HG02973 (cell line): Measurements from ENCODE around the gene UTP11.
"Not testable (repeated sequence)": the region's sequence is repeated elsewhere in the genome, so short reads cannot be mapped to it uniquely, and the experiment has no call there.

Source experiments
- ATAC-seq: cut with Tn5 transposase; IDR thresholded peaks from one replicate; pipeline ENCODE4 v1.9.1; 2021; ENCODE audit warnings: moderate library complexity; ENCODE audit not compliant: unreplicated experiment

Gene UTP11

DNA sequence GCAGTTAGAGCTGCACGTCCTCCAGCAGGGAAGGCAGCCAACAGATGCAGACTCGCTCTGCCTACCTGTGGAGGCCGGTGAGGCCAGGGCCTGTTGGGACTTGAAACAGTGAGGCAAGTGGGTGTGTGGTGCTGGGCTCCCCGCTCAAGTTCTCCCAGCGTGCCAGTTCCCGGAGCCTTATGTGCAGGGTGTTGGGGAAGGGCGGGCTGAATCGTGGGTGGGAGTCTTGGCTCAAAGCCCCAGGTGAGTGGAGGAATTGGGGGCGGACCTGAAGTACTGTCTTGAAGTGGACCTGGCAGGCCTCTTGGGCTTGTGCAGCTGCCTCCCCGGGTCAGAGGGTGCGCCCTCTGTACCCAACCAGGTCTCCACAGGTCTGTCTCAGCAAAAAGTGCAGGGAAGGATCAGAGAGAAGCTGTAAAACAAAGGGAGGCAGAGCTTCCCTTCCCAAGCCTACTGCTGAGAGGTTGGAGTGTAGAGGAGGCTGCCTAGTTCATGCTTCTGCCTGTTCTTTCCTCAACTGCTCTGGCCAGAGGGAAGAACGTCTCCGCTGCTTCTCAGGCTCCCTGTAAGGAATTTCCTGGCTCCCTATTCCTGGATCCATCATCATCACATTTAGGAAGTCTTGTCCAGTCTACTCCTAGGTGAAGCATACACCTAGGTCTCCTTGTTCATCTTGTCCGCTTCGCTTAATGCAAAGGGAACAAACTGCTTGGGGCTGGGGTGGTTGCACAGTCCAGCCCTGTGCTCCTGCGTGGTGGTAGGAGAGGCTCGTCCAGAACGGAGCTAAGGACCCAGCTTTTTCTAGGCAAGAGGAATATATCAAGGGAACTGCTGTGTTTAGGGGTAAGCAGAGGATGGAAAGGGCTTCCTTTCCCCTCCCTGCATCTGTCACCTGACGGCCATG is 14.9 kb downstream of the UTP11 start:
- ATAC-seq: no peak

GRCh38 chr1:38028105-38028591 is 15.6 kb downstream of the UTP11 start:
- ATAC-seq: peak; percentile 76

GRCh38 chr1:38028671-38029070 is 16.1 kb downstream of the UTP11 start:
- no peak for ATAC-seq

DNA sequence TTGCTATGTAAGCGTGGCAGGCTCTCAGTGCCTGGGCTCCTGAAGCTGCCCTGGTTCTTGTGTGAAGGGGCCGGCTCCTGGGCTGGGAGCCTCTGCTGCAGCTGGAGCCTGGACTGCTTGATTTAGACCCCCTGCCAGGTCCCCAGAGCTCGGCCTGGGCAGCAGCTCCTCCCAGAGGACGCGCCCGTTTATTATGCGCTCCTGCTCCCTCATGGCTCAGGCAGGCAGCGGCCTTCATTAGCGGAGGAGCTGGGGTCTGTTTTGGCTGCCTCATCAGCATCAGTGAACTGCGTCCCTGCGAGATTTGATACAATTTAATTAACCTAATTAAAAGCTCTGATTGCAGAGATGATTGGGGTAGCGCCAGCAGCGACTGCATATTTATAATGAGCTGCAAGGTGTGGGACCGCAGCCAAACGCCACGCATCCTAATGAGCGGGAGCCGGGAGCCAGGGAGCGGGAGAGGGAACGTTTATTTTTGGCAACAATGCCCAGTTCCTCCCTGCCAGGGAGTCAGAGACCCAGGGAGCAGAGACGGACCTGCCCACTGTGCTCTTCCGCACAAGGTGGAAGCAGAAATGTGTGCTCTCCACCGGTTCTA is 16.6 kb downstream of the UTP11 start:
- ATAC-seq: no peak

DNA sequence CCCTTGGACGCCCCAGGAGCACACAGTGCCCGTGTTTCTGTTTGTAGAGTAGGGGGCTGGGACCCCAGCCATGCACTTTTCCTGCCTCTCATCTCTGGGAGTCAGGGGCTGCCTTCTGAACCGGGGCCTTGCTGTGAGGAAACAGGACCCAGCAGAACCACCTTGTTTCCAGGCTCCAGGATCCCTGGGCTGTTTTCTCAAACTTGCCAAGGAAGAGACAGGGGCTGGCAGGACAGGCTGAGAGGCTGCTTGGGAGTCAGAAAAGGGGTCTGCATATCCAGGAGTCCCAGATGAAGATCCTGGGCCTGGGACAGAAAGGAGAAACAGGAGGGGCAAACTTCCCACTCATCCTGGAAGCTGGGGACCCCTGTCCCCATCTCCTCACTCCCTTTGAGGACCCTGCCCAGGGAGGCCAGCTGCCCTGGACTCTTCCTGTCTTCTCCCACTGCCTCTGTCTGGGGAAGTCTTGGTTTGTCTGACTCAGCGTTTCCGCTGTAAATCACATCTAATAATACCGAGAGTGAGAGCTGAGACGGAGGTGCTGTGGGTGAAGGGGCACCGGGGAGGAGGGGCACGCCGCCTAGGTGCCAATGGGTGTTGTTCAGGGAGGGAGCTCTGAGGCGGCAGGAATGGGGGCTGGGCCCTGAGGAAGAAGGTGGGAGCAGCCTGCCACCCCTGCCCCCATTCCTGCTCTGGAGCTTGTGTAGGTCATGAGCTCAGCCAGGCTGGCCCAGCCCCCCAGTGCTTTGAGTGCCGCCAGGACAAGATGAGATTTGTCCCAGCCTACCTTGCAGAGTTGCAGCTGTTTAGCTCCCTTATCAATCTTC is 17.4 kb downstream of the UTP11 start:
- ATAC-seq: peak; percentile 44

- no peak for ATAC-seq
Measured at GRCh38 chr1:38030596-38031512, 18.3 kb downstream of the UTP11 start.

DNA sequence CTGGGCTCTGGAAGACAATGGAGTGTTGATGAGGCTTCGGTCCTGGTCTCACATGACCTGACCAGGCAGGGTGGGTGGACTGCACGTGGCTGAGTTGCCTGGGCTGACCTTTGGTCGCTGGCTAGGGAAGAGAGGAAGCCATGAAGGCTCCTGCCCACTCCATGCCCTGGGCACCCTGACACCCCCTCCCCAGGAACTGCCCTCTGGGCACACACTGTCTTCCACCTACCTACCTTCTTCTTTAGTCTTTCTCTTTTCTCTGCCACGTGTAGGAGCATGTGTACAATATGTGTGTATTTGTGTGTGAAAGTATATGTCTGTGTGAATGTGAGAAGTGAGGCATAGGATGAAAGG is 19.0 kb downstream of the UTP11 start:
- ATAC-seq: no peak

DNA sequence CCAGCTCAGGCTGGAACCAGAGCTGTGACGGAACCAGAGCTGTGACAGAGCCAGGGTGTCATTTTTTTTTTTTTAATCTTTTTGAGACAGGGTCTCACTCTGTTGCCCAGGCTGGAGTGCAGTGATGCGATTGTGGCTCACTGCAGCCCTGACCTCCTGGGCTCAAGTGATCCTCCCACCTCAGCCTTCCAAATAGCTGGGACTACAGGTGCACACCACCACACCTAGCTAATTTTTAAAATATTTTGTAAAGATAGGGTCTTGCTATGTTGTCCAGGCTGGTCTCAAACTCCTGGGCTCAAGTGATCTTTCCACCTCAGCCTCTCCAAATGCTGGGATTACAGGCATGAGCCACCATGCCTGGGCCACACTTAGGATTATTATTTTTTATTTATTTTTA is 20.5 kb downstream of the UTP11 start:
- not testable (repeated sequence) for ATAC-seq

DNA sequence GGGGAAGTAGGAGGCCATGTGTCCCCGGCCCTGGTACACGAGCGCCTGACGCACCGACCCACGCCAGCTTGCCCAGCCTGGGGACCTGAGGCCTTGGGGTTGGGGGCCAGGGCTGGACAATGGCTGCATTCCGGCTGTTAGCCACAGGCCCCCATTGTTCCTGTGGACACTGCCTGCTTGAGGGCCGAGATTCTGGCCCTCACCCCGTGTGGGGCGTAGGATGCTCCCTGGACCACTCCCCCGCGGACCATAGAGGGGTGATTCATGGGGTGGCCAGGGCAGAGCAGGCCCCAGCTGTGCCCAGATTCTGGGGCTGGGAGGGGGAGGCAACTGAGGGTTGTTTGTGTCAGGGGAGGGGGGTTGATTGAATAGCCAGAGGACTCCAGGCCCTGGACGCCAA is 22.3 kb downstream of the UTP11 start:
- no peak for ATAC-seq

- no peak for ATAC-seq
Measured at GRCh38 chr1:38037221-38037939, 24.8 kb downstream of the UTP11 start.

DNA sequence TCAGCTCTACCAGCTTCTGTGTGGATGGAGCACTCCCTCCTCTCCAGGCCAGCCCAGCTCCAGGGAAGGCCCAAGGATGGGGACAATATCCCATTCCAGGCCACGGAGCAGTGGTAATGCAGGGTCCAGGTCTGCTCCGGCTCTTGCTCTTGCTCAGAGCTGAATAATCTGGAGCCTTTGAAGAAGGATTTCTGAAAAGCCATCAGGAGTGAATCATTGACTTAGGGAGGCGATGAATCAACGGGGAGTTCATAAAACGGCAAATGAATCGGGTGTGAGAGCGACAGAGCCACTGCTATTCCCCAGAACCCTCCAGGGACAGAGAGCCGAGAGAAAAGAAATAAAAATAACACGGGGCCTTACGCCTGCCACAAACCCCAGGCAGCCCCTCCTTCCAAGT is 26.3 kb downstream of the UTP11 start:
- no peak for ATAC-seq

DNA sequence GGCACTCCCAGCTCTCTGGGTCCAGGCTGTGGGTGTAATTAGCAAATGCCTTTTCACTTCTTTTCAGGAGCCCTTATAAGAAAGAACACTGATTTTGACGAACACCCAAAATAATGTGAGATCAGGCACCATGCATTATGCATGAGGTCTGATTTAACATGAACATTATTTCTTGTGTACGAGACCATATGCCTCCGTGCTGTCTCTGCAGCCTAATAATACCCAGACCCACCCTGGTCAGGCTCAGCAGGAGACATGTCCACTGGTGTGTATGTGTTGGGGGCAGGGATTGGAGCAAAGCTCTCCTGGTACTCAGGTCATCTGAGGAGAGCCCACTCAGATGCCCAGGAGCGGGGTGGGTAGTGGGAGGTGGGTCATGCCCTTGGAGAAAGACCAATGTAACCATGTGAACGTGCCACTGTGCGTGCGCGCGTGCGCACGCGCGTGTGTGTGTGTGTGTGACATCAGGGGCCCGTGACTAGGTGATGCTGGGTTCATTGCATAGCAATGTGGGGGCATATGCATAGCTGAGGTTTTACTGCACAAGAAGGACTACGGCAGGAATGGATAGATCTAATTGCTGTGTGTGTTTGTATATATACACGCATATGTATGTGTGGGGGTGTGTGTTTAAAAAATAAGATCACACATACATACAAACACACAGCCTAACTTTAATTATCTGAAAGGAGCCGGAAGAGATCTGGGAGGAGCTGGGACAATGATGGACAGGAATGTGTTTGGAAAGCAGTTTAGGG is 27.0 kb downstream of the UTP11 start:
- ATAC-seq: no peak

- ATAC-seq: no peak
Measured at GRCh38 chr1:38041936-38042834, 29.7 kb downstream of the UTP11 start.

GRCh38 chr1:38043036-38043747 is 30.7 kb downstream of the UTP11 start:
- no peak for ATAC-seq

DNA sequence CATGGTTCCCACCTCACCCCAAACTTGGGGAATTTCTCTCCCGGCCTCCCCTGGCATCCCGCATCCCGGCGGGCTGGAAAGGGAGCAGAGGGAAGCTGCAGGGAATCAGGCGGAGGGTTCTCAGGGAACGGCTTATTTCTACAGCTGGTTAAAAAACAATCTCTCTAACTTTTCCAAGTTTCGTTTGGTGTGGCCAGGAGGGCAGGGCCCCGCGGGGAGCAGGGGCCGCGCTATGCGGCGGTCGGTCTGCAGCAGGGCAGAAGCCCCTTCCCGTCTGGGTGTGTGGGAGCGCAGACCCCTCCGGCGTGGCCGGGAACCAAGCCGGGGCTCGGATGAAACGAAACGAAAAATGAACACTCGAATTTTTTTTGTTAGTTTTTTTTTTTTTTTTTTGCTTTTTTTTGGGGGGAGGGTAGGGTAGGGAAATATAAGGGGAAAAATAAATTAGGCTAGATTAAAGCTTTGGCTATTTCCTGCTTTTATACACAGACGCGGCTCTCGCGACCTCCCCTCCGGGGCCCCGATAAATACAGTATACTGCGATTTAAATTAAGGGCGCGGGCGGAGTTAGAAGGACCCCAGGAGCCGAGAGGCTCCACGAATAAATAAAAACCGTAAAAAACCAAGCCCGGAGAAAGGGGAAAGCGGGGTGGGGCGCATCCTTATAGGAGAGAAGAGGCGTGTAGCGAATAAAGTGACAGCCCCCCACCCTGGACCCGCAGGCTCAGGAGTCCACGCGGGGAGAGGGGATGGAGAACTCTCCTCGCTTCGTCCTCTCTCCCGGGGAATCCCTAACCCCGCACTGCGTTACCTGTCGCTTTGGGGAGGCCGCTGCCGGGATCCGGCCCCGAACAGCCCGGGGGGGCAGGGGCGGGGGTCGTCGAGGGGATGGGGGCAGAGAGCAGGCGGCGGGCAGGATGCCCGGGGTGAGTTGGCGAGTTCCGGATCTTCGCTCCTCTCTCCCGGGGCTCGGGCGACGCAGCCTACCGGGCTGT is 32.0 kb downstream of the UTP11 start:
- ATAC-seq: no peak
